Spleen (tissue), 11 donors: ENCODE results near the gene MXRA7. TPM values are rescaled to one million over a fixed set of nuclear protein-coding genes. Genes with fewer than 3 reads are reported as not detected.

Source experiments
- DNase-seq: peaks from one replicate; pipeline ENCODE4 v3.0.0-alpha.2; 2020
- H3K27ac ChIP-seq, 8 donors: fragments of 200-600 bp; sonication (generic) in 7 of 8; 1 replicate in 4 of 8; 2 replicates in 4 of 8; pipeline versions ENCODE4 v1.5.0 to v1.8.0; 2016 to 2021; ENCODE audit warnings: inconsistent platforms in 4 of 8, mild to moderate bottlenecking in 4 of 8, moderate library complexity in 1 of 8
- H3K27me3 ChIP-seq, 7 donors: fragments of 200-600 bp; sonication (generic) in 6 of 7; replicated peaks in 1 of 7; 1 replicate in 4 of 7; 2 replicates in 3 of 7; pipeline versions ENCODE4 v1.5.0 to v1.8.0; 2016 to 2021; ENCODE audit warnings: inconsistent platforms in 3 of 7, mild to moderate bottlenecking in 1 of 7
- H3K36me3 ChIP-seq, 6 donors: fragments of 200-600 bp; sonication (generic) in 5 of 6; 1 replicate in 4 of 6; 2 replicates in 2 of 6; pipeline versions ENCODE4 v1.5.0 to v1.8.0; 2016 to 2021; ENCODE audit warnings: inconsistent platforms in 2 of 6
- H3K4me1 ChIP-seq, 6 donors: fragments of 200-600 bp; sonication (generic) in 5 of 6; 1 replicate in 3 of 6; 2 replicates in 3 of 6; pipeline versions ENCODE4 v1.5.0 to v1.8.0; 2016 to 2021; ENCODE audit warnings: inconsistent platforms in 3 of 6
- H3K4me3 ChIP-seq, 8 donors: fragments of 200-600 bp; sonication (generic) in 7 of 8; 1 replicate in 4 of 8; 2 replicates in 4 of 8; pipeline versions ENCODE4 v1.5.0 to v1.8.0; 2016 to 2021; ENCODE audit warnings: inconsistent platforms in 4 of 8, mild to moderate bottlenecking in 4 of 8, moderate library complexity in 2 of 8
- H3K9me3 ChIP-seq, 8 donors: fragments of 200-600 bp; sonication (generic) in 7 of 8; 1 replicate in 4 of 8; 2 replicates in 4 of 8; pipeline versions ENCODE4 v1.5.0 to v1.8.0; 2016 to 2021; ENCODE audit warnings: inconsistent platforms in 4 of 8
- POLR2A ChIP-seq, 3 donors: fragments of 450-650 bp; IDR thresholded peaks; one replicate each; pipeline ENCODE4 v1.5.1; 2017; ENCODE audit warnings: antibody characterized with exemption in 3 of 3, mild to moderate bottlenecking in 1 of 3
- POLR2AphosphoS5 ChIP-seq, 3 donors: sonication (generic); formaldehyde crosslinking; IDR thresholded peaks; one replicate each; pipeline ENCODE4 v1.5.1; 2017; ENCODE audit warnings: antibody characterized with exemption in 3 of 3
- WGBS, 5 donors: extraction: QIAGEN DNeasy Blood & Tissue Kit in 3 of 5; methylation state at CpG; one replicate each; pipeline versions ENCODE4 v1.1.5 to v1.1.7; 2013 to 2018; 5-methylcytosine and 5-hydroxymethylcytosine counted together
- intact Hi-C: fragments of 100-400 bp; cut with DNase I; formaldehyde crosslinking; loops from one replicate; pipeline ENCODE4 v1.15.0; 2023; ENCODE audit warnings: low total_unique reads
- polyA plus RNA-seq, 3 donors: library from polyadenylated mRNA; stranded (reverse); fragments of 200-250 nt; gene quantifications; one replicate each; pipeline ENCODE4 v1.2.1, GENCODE V29; 2013
- total RNA-seq, 7 donors: library from RNA; depleted of rRNA in 3 of 7; stranded (reverse); fragments of >200 nt in 3 of 7; fragmentation: NEBNext Ultra II Directional in 4 of 7; extraction: Animal tissue kit (Norgen Biotek cat#: 25700) in 4 of 7; gene quantifications; one replicate each; pipeline versions ENCODE4 v1.1.0 to v1.2.1, GENCODE V29; 2016 to 2021
- TF ChIP-seq, protein P1 (sequence below), 11 experiments: fragments of 200-600 bp in 7 of 11; fragments of 450-650 bp in 4 of 11; sonication (generic) in 4 of 11; IDR thresholded peaks in 8 of 11; conservative IDR thresholded peaks in 3 of 11; 1 replicate in 7 of 11; 2 replicates in 4 of 11; pipeline versions ENCODE4 v1.4.0 to v1.8.0; 2016 to 2021; ENCODE audit warnings: antibody characterized with exemption in 11 of 11, inconsistent platforms in 4 of 11, mild to moderate bottlenecking in 1 of 11
- donor health status: healthy with polysubstance abuse.
- donor health status: DM: no; HTN: no; CAD: no; lungs with moderate emphysema.
- donor health status: DM: no; HTN: no; CAD: no.
- donor health status: Bipolar disorder and iron deficiency.
- donor health status: healthy.
- donor health status: DM: no; HTN: no; CAD: no.
- donor health status: DM: yes; HTN: yes; CAD: no.

Gene MXRA7
- total and polyA plus RNA-seq, 10 donors, result 37.8 to 172 (median 117) TPM

- no peak overlapping the region for H3K27ac ChIP-seq
- TF ChIP-seq, protein P1, sequence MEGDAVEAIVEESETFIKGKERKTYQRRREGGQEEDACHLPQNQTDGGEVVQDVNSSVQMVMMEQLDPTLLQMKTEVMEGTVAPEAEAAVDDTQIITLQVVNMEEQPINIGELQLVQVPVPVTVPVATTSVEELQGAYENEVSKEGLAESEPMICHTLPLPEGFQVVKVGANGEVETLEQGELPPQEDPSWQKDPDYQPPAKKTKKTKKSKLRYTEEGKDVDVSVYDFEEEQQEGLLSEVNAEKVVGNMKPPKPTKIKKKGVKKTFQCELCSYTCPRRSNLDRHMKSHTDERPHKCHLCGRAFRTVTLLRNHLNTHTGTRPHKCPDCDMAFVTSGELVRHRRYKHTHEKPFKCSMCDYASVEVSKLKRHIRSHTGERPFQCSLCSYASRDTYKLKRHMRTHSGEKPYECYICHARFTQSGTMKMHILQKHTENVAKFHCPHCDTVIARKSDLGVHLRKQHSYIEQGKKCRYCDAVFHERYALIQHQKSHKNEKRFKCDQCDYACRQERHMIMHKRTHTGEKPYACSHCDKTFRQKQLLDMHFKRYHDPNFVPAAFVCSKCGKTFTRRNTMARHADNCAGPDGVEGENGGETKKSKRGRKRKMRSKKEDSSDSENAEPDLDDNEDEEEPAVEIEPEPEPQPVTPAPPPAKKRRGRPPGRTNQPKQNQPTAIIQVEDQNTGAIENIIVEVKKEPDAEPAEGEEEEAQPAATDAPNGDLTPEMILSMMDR (IDR thresholded peaks at IDR 0.05 in 8 of 11, conservative IDR thresholded peaks at IDR 0.05 in 3 of 11), result no peak
- TF ChIP-seq POLR2A (IDR thresholded peaks at IDR 0.05), result no peak
- TF ChIP-seq POLR2AphosphoS5 (IDR thresholded peaks at IDR 0.05), result no peak
- peaks cover 5 to 83% (median 75%) of the 10 kb centered on the region in 6 donors for H3K36me3 ChIP-seq
- H3K9me3 ChIP-seq, result no peaks in the 10 kb centered on the region
- H3K4me3 ChIP-seq, result no peak overlapping the region
- H3K27me3 ChIP-seq, result no peaks in the 10 kb centered on the region
- H3K4me1 ChIP-seq, result peaks cover 17 to 74% (median 40%) of the 10 kb centered on the region in 6 donors
- DNase-seq, result peak; percentile 20
- intact Hi-C loops, result no loop called here
- WGBS, 5 donors, result 91 to 95% (median 93%) methylated on average over 8 of the region's 8 CpGs
Observed at GRCh38 chr17:76722279-76722678, 11.5 kb upstream of the MXRA7 start.

- H3K4me3 ChIP-seq, result no peak overlapping the region
- H3K9me3 ChIP-seq, result no peaks in the 10 kb centered on the region
- intact Hi-C loops, result no loop called here
- WGBS, 5 donors, result 81 to 94% (median 84%) methylated on average over 10 of the region's 10 CpGs
- H3K36me3 ChIP-seq, result peaks cover 5 to 91% (median 83%) of the 10 kb centered on the region in 6 donors
- peaks cover 17 to 81% (median 46%) of the 10 kb centered on the region in 6 donors for H3K4me1 ChIP-seq
- H3K27ac ChIP-seq, result no peak overlapping the region
- TF ChIP-seq, protein P1 (IDR thresholded peaks at IDR 0.05 in 8 of 11, conservative IDR thresholded peaks at IDR 0.05 in 3 of 11), result no peak
- TF ChIP-seq POLR2AphosphoS5 (IDR thresholded peaks at IDR 0.05) (no peak), POLR2A (IDR thresholded peaks at IDR 0.05) (no peak)
- no peak for DNase-seq
- H3K27me3 ChIP-seq, result no peaks in the 10 kb centered on the region
Observed at GRCh38 chr17:76721463-76721862, 10.7 kb upstream of the MXRA7 start.

DNA sequence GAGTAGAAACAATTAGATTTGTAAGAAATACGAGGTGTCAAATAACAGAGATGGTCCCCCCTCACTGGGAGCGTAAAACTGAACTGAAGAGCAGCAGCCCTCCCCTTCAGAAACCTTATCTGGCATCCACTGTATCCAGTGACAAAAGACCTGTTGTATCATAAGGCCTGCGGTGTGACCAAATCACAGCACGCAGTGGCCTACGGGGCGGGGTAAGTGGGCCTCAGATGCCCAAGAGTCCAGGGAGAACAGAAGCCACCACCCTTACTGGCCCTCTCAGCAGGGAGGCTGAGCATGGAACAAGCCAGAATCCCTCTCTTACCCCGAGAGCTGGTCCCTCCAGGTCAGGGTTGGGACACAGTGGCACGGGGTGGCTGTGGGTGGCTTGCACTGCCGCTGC lies 10.2 kb upstream of the MXRA7 start:
- 92 to 97% (median 94%) methylated on average over 9 of the region's 9 CpGs for WGBS, 5 donors
- Histone ChIP-seq H3K4me1 (peaks cover 17 to 86% (median 51%) of the 10 kb centered on the region in 6 donors), H3K36me3 (peaks cover 5 to 96% (median 88%) of the 10 kb centered on the region in 6 donors), H3K4me3 (no peak overlapping the region), H3K9me3 (no peaks in the 10 kb centered on the region), H3K27ac (peak overlapping the region in 1 of 8 donors; percentile 25), H3K27me3 (no peaks in the 10 kb centered on the region)
- intact Hi-C loops, result no loop called here
- TF ChIP-seq POLR2AphosphoS5 (IDR thresholded peaks at IDR 0.05) (peak in 1 of 3 donors; percentile 21), POLR2A (IDR thresholded peaks at IDR 0.05) (no peak)
- TF ChIP-seq, protein P1 (IDR thresholded peaks at IDR 0.05 in 8 of 11, conservative IDR thresholded peaks at IDR 0.05 in 3 of 11), result no peak
- peak; percentile 66 for DNase-seq

DNA sequence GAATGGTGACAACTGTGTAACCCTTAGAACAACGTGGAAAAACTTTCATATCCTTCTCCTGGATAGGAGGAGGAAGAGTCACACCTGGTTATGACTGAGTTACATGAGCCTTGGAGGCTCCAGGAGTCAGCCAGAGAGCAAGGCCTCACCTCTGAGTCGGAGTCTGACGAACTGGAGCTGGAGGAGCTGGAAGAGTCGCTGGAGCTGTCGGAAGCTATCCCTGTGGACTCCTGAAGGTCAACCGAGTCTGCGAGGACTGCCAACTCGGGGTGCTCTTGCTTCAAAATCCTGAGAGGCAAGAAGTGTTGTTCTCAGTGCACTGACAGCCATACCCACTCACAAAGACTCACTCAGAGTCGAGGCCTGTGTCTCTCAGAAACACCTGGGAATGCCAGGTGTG lies 9.4 kb upstream of the MXRA7 start:
- no peak overlapping the region for H3K4me3 ChIP-seq
- peaks cover 5 to 100% (median 92%) of the 10 kb centered on the region in 6 donors for H3K36me3 ChIP-seq
- no peak for TF ChIP-seq POLR2AphosphoS5 (IDR thresholded peaks at IDR 0.05)
- TF ChIP-seq POLR2A (IDR thresholded peaks at IDR 0.05), result no peak
- TF ChIP-seq, protein P1 (IDR thresholded peaks at IDR 0.05 in 8 of 11, conservative IDR thresholded peaks at IDR 0.05 in 3 of 11), result no peak
- H3K27me3 ChIP-seq, result no peaks in the 10 kb centered on the region
- intact Hi-C loops, result no loop called here
- H3K9me3 ChIP-seq, result no peaks in the 10 kb centered on the region
- no peak overlapping the region for H3K27ac ChIP-seq
- H3K4me1 ChIP-seq, result peaks cover 20 to 86% (median 51%) of the 10 kb centered on the region in 6 donors
- WGBS, 5 donors, result 91 to 97% (median 94%) methylated on average over 9 of the region's 9 CpGs
- peak; percentile 15 for DNase-seq
